ENCODE results near the gene KRTAP10-10. TPM values are rescaled to one million over a fixed set of nuclear protein-coding genes. Genes with fewer than 3 reads are reported as not detected.

The KRTAP10-10 gene
- total and polyA plus RNA-seq, 9 of the 15 experiments (the other 6 are each of a cell fraction or from before 2014, with no cell fraction given) = not detected

DNA sequence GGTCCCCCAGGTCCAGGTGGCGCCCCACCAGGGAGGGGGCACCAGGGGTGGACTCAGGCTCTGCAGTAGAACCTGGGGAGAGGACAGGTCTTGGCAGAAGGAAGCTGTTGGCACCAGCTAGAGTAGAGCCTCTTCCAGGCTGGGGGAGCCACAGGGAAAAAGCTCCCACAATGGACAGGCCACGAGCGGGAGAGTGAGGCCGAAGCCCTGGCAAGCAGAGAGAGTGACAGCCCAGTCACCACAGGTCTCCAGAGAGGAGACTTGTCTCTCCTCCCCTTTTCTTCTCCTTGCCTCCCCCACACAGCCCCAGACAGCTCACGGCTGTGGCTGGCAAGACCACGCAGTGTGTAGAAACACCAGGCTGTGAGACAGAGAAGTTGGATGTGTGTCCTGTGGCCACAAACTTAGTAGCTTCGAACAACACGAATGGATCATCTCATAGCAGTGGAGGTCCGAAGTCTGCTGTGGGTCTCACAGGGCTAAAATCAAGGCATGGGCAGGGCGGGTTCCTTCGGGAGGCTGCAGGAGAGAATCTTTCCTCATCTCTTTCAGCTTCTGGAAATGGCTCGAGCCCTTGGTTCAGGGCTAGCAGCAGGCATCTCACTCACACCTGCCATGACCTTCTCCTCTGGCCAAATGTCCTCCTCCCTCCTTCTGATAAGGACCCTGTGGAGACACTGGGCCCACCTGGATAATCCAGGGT is 14.0 kb downstream of the KRTAP10-10 start (continued):
- TF ChIP-seq ETV6 (IDR thresholded peaks at IDR 0.05; ENCODE audit: borderline replicate concordance in 1 of 2, low read depth in 2 of 2, low read length in 1 of 2) (no peak), ETV6 (CRISPR knock-in tag; IDR thresholded peaks at IDR 0.05; ENCODE audit: borderline replicate concordance) (no peak), SPI1 (IDR thresholded peaks at IDR 0.05; ENCODE audit: borderline replicate concordance, low read depth, low read length) (no peak), NONO (IDR thresholded peaks at IDR 0.05; ENCODE audit: low read depth in 2 of 2, low read length in 1 of 2) (no peak), SREBF2 (CRISPR knock-in tag; IDR thresholded peaks at IDR 0.05) (no peak)
- TF ChIP-seq, protein P1, sequence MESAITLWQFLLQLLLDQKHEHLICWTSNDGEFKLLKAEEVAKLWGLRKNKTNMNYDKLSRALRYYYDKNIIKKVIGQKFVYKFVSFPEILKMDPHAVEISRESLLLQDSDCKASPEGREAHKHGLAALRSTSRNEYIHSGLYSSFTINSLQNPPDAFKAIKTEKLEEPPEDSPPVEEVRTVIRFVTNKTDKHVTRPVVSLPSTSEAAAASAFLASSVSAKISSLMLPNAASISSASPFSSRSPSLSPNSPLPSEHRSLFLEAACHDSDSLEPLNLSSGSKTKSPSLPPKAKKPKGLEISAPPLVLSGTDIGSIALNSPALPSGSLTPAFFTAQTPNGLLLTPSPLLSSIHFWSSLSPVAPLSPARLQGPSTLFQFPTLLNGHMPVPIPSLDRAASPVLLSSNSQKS (CRISPR knock-in tag; IDR thresholded peaks at IDR 0.05) = no peak

DNA sequence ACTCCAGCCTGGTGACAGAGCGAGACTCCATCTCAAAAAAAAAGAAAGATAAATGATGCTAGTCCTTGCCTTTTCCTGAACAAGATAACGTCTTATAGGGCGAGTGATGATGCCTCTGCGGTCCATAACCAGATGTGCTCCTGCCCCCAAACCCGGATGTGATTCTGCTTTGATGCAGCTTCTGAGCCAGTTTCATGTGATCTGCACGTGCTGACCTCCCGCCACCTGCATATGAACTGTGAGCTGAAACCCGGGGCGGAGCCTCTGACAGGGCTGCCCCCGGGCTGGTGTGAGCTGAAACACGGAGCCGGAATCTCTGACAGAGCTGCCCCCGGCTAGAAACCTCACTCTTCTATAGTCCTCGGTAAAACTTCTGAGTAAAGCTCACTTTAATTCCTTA is 16.0 kb downstream of the KRTAP10-10 start:
- no TSS peak for BruUV-seq (replicated peaks)
- no peak overlapping the region for H3K27ac ChIP-seq (ENCODE audit: extremely low read depth, low read depth, low read length)
- H4K20me1 ChIP-seq (replicated peaks; ENCODE audit: control insufficient read depth, insufficient read depth, low read length) = no peaks in the 10 kb centered on the region
- H3K36me3 ChIP-seq (ENCODE audit: control insufficient read depth, insufficient read depth, low read length) = no peaks in the 10 kb centered on the region
- H3K9ac ChIP-seq (ENCODE audit: insufficient read depth in 1 of 2, low read depth in 2 of 2, low read length in 2 of 2) = no peak overlapping the region
- ChIA-PET CTCF (ENCODE audit: low intra/inter-chr PET ratio) (no interaction called here), POLR2A (interaction anchor here (0.6 to 0.8 kb wide), 2 partner anchors 11 to 73 kb away, joined by 3 to 4 read pairs; no protein-coding TSS in a partner anchor)
- H3K27me3 ChIP-seq (ENCODE audit: control insufficient read depth in 2 of 2, insufficient read depth in 2 of 2, low read length in 2 of 2) = peaks cover 13 to 62% of the 10 kb centered on the region in 2 experiments; a peak in 4 of 5 replicates
- H3K79me2 ChIP-seq (ENCODE audit: control insufficient read depth, insufficient read depth, low read length) = no peaks in the 10 kb centered on the region
- peaks cover 0 to 8% of the 10 kb centered on the region in 2 experiments; a peak in 2 of 5 replicates for H3K4me1 ChIP-seq (replicated peaks in 1 of 2; ENCODE audit: control insufficient read depth in 2 of 2, insufficient read depth in 2 of 2, low read length in 2 of 2)
- peak; percentile 59 for ATAC-seq
- H3K4me3 ChIP-seq = no peak overlapping the region
- no peaks in the 10 kb centered on the region for H3K9me3 ChIP-seq (replicated peaks; ENCODE audit: control insufficient read depth, insufficient read depth, low read depth, low read length)
- 0% methylated on average over 14 of the region's 14 CpGs for WGBS (ENCODE audit: insufficient coverage, low coverage, missing lambda C conversion rate)
- DNase-seq (ENCODE audit: extremely low read depth in 1 of 4, low spot score in 3 of 4) = peak; percentile 9 to 43 (median 29)
- no peaks in the 10 kb centered on the region for H3K9me1 ChIP-seq (ENCODE audit: control insufficient read depth, insufficient read depth, low read length)
- in situ Hi-C loops (cut with MboI) (no loop called here), intact Hi-C loops (cut with micrococcal nuclease) (no loop called here)
- no peak for FAIRE-seq
- no peak overlapping the region for H2AFZ ChIP-seq (ENCODE audit: low read depth, low read length)
- no peak overlapping the region for H3K4me2 ChIP-seq (ENCODE audit: insufficient read depth, low read length)
- TF ChIP-seq KLF13 (tag; IDR thresholded peaks at IDR 0.05; ENCODE audit: borderline replicate concordance, low read depth) = no peak
- TF ChIP-seq, protein P2, sequence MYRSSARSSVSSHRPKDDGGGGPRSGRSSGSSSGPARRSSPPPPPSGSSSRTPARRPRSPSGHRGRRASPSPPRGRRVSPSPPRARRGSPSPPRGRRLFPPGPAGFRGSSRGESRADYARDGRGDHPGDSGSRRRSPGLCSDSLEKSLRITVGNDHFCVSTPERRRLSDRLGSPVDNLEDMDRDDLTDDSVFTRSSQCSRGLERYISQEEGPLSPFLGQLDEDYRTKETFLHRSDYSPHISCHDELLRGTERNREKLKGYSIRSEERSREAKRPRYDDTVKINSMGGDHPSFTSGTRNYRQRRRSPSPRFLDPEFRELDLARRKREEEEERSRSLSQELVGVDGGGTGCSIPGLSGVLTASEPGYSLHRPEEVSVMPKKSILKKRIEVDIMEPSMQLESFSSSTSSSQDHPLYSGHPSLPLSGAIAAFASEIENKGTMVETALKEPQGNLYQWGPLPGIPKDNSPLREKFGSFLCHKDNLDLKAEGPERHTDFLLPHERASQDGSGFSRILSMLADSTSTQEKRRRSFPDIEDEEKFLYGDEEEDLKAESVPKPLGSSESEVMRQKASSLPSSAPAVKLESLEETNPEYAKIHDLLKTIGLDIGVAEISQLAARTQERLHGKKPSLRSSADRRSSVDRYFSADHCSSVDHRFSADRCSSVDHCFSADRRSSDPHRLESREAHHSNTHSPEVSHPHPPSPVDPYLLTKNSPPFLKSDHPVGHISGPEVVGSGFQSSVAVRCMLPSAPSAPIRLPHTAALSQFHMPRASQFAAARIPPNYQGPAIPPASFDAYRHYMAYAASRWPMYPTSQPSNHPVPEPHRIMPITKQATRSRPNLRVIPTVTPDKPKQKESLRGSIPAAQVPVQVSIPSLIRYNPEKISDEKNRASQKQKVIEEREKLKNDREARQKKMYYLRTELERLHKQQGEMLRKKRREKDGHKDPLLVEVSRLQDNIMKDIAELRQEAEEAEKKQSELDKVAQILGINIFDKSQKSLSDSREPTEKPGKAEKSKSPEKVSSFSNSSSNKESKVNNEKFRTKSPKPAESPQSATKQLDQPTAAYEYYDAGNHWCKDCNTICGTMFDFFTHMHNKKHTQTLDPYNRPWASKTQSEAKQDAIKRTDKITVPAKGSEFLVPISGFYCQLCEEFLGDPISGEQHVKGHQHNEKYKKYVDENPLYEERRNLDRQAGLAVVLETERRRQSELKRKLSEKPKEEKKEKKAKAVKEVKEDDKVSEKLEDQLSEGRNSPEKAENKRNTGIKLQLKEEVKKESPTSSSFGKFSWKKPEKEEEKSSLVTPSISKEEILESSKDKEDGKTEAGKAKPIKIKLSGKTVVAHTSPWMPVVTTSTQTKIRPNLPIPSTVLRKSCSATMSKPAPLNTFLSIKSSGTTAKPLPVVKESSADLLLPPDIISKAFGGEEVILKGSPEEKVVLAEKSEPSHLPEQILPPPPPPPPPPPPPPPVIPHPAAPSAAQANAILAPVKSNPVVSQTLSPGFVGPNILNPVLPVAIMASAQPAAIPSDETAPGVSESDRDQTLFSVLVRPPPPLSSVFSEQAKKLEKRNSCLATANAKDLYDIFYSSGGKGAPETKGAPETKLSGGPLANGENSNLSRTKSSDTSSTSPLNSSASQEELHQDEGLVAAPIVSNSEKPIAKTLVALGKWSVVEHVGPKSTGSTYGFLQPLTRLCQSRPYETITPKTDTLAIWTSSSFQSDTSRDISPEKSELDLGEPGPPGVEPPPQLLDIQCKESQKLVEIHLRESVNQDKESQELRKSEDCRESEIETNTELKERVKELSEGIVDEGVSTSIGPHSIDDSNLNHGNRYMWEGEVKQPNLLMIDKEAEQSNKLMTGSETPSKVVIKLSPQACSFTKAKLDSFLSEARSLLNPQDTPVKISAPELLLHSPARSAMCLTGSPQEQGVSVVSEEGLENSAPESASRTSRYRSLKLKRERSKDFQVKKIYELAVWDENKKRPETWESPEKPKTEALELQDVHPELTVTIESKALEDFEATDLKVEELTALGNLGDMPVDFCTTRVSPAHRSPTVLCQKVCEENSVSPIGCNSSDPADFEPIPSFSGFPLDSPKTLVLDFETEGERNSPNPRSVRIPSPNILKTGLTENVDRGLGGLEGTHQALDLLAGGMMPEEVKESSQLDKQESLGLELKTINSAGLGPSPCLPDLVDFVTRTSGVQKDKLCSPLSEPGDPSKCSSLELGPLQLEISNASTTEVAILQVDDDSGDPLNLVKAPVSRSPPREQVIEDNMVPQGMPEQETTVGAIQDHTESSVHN (IDR thresholded peaks at IDR 0.05; ENCODE audit: borderline replicate concordance in 1 of 2, low read depth in 1 of 2) = no peak
- peak; percentile 88 for TF ChIP-seq L3MBTL2 (IDR thresholded peaks at IDR 0.05)
- no peak for TF ChIP-seq STAG1 (CRISPR knock-in tag; IDR thresholded peaks at IDR 0.05; ENCODE audit: borderline replicate concordance)

Data from K562 (cell line).